ENCODE measurements around the gene HMMR.

HMMR gene

DNA sequence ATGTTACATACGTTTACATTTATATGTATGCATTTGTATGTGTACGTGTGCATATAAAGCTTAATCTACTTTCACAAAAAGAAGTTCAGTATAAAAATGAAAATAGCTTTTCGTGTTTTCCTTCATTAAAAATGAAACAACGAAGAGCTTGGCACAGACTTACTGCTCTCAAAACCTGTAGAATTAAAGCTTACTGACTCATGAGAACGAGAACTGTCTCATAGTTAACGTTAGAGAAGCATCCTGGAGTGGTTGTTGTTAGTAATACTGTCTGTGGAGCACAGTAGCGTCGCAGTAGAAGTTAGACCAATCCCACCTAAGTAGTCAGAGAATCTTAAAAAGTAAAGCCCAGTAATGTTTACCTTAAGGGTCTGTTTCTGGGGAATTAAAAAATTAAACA lies 46.3 kb downstream of the HMMR start:
- Histone ChIP-seq H3K4me1 (ENCODE audit: control insufficient read depth, insufficient read depth, low read length, poor library complexity, severe bottlenecking) (peaks cover 5% of the 10 kb centered on the region), H3K36me3 (ENCODE audit: control insufficient read depth, insufficient read depth, low read length) (peaks cover 1% of the 10 kb centered on the region), H3K9me3 (ENCODE audit: control insufficient read depth, low read length) (no peaks in the 10 kb centered on the region), H3K4me3 (ENCODE audit: extremely low read depth, insufficient read depth, low read length, poor library complexity, severe bottlenecking) (peak overlapping the region; percentile 67), H3K27ac (ENCODE audit: low read depth, low read length, severe bottlenecking) (no peak overlapping the region)
- 20 to 44% methylated on average over 1 to 3 of the region's 8 CpGs for WGBS, 2 experiments (ENCODE audit: insufficient coverage in 2 of 2)

- Histone ChIP-seq H3K36me3 (ENCODE audit: control insufficient read depth, insufficient read depth, low read length) (peaks cover 21% of the 10 kb centered on the region), H3K9me3 (ENCODE audit: control insufficient read depth, low read length) (no peaks in the 10 kb centered on the region), H3K4me3 (ENCODE audit: extremely low read depth, insufficient read depth, low read length, poor library complexity, severe bottlenecking) (no peak overlapping the region), H3K4me1 (ENCODE audit: control insufficient read depth, insufficient read depth, low read length, poor library complexity, severe bottlenecking) (no peaks in the 10 kb centered on the region), H3K27ac (ENCODE audit: low read depth, low read length, severe bottlenecking) (no peak overlapping the region)
- 100% methylated on average over 1 of the region's 5 CpGs; no CpG with 5 or more reads in 1 of the 2 experiments for WGBS, 2 experiments (ENCODE audit: insufficient coverage in 2 of 2)
Observed at GRCh38 chr5:163508753-163509152, 48.3 kb downstream of the HMMR start.

DNA sequence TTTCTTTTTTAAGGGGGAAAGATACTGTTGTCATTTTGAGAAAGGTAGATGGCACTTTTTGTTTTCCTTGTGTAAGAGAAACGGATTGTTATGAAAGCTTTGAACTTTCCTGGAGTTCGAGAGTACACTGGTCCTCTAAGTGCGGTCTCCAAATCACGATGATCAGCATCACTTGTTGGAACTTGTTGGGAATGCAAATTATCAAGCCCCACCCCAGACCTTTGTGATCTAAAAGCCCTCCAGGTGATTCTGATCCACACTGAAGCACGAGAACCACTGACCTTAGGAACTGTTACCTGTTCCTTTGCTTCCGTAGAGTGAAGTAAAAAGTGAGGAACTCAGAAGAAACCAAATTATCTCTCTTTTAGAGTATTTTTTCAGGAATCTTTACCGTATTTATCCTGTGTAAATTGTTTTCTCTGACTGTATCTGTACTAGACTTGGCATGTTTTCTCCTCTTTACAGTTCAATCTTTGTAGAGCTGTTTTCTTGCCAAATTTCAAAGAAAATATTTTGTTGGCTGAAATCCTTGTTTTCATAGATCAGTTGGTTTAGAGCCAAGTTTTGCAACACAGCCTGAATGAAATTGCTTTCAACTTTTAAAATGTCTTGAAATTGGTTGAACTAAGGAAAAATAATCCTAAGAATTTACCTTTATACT lies 49.0 kb downstream of the HMMR start:
- no peaks in the 10 kb centered on the region for H3K4me1 ChIP-seq (ENCODE audit: control insufficient read depth, insufficient read depth, low read length, poor library complexity, severe bottlenecking)
- no peak overlapping the region for H3K4me3 ChIP-seq (ENCODE audit: extremely low read depth, insufficient read depth, low read length, poor library complexity, severe bottlenecking)
- no peak overlapping the region for H3K27ac ChIP-seq (ENCODE audit: low read depth, low read length, severe bottlenecking)
- H3K9me3 ChIP-seq (ENCODE audit: control insufficient read depth, low read length): no peaks in the 10 kb centered on the region
- 82 to 89% methylated on average over 2 to 6 of the region's 7 CpGs for WGBS, 2 experiments (ENCODE audit: insufficient coverage in 2 of 2)
- H3K36me3 ChIP-seq (ENCODE audit: control insufficient read depth, insufficient read depth, low read length): peaks cover 23% of the 10 kb centered on the region

- H3K27ac ChIP-seq (ENCODE audit: low read depth, low read length, severe bottlenecking): no peak overlapping the region
- WGBS, 2 experiments (ENCODE audit: insufficient coverage in 2 of 2): 92 to 100% methylated on average over 2 to 3 of the region's 5 CpGs
- H3K4me1 ChIP-seq (ENCODE audit: control insufficient read depth, insufficient read depth, low read length, poor library complexity, severe bottlenecking): no peaks in the 10 kb centered on the region
- H3K4me3 ChIP-seq (ENCODE audit: extremely low read depth, insufficient read depth, low read length, poor library complexity, severe bottlenecking): no peak overlapping the region
- no peaks in the 10 kb centered on the region for H3K9me3 ChIP-seq (ENCODE audit: control insufficient read depth, low read length)
- H3K36me3 ChIP-seq (ENCODE audit: control insufficient read depth, insufficient read depth, low read length): peaks cover 47% of the 10 kb centered on the region
Observed at GRCh38 chr5:163512526-163512925, 52.1 kb downstream of the HMMR start.

GRCh38 chr5:163525096-163525495 lies 64.7 kb downstream of the HMMR start:
- no CpG with 5 or more reads among the region's 1 CpG for WGBS, 2 experiments (ENCODE audit: insufficient coverage in 2 of 2)
- Histone ChIP-seq H3K36me3 (ENCODE audit: control insufficient read depth, insufficient read depth, low read length) (peaks cover 6% of the 10 kb centered on the region), H3K4me1 (ENCODE audit: control insufficient read depth, insufficient read depth, low read length, poor library complexity, severe bottlenecking) (no peaks in the 10 kb centered on the region), H3K4me3 (ENCODE audit: extremely low read depth, insufficient read depth, low read length, poor library complexity, severe bottlenecking) (no peak overlapping the region), H3K9me3 (ENCODE audit: control insufficient read depth, low read length) (no peaks in the 10 kb centered on the region), H3K27ac (ENCODE audit: low read depth, low read length, severe bottlenecking) (no peak overlapping the region)

DNA sequence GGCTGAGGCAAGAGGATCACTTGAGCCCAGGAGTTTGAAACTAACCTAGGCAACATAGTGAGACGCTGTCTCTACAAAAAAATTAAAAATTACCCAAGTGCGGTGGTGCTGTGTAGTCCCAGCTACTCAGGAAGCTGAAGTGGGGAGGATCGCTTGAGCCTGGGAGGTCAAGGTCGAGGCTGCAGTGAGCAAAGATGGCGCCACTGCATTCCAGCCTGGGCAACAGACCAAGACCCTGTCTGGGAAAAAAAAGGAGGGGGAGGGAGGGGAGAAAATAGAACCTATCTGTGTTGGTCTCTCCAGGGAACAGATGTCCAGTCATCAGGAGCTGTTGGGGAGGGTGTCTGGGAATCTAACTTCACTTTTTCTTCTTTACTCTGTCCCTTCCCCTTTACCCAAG lies 69.3 kb downstream of the HMMR start:
- H3K9me3 ChIP-seq (ENCODE audit: control insufficient read depth, low read length): no peaks in the 10 kb centered on the region
- no peaks in the 10 kb centered on the region for H3K4me1 ChIP-seq (ENCODE audit: control insufficient read depth, insufficient read depth, low read length, poor library complexity, severe bottlenecking)
- H3K27ac ChIP-seq (ENCODE audit: low read depth, low read length, severe bottlenecking): no peak overlapping the region
- no peak overlapping the region for H3K4me3 ChIP-seq (ENCODE audit: extremely low read depth, insufficient read depth, low read length, poor library complexity, severe bottlenecking)
- H3K36me3 ChIP-seq (ENCODE audit: control insufficient read depth, insufficient read depth, low read length): no peaks in the 10 kb centered on the region
- 94 to 95% methylated on average over 3 to 5 of the region's 5 CpGs for WGBS, 2 experiments (ENCODE audit: insufficient coverage in 2 of 2)

- H3K4me1 ChIP-seq (ENCODE audit: control insufficient read depth, insufficient read depth, low read length, poor library complexity, severe bottlenecking): no peaks in the 10 kb centered on the region
- H3K27ac ChIP-seq (ENCODE audit: low read depth, low read length, severe bottlenecking): no peak overlapping the region
- 64 to 83% methylated on average over 1 to 2 of the region's 3 CpGs for WGBS, 2 experiments (ENCODE audit: insufficient coverage in 2 of 2)
- no peak overlapping the region for H3K4me3 ChIP-seq (ENCODE audit: extremely low read depth, insufficient read depth, low read length, poor library complexity, severe bottlenecking)
- H3K9me3 ChIP-seq (ENCODE audit: control insufficient read depth, low read length): no peaks in the 10 kb centered on the region
- no peaks in the 10 kb centered on the region for H3K36me3 ChIP-seq (ENCODE audit: control insufficient read depth, insufficient read depth, low read length)
Observed at GRCh38 chr5:163531272-163531671, 70.8 kb downstream of the HMMR start.

DNA sequence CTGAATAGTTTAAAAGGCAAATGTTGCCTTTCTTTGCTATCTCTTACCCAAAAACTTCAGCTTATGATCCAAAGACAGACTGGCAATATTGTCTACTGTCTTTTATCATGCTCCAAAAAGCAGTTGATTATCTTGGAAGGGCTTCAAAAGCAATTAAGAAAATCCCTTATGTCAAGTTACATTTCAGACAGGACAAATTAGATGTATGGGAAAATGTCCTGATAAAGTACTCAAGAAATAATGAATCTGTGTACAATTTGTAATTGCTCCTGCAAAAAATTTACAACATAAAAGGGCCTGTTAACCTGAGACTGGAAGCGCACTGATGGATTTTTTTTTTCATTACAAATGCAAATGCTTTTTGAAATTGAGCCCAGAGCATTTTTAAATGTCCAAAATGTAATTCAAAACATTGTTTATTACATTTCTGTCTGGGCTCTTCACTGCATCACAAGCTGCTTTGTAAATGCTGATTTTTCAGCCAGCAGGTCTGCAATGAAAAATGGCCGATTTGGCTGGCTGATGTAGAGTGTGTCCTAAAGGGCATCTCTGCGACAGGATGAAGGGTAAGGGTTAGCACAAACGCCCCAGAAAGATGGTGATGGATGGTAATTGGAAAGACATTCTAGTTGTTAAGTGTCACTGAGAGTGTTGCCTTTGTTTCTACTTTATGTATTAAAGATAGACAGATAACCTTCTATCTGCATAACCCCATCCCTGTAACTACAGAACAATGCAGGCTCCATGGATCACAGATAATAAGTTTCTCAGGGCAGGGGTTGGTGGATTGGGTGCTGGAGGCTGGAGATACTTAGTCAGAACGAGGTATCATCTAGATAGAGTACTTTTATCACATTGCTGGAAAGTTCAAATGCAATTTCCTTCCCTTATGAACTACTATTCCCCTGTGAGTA lies 72.0 kb downstream of the HMMR start:
- H3K36me3 ChIP-seq (ENCODE audit: control insufficient read depth, insufficient read depth, low read length): no peaks in the 10 kb centered on the region
- H3K9me3 ChIP-seq (ENCODE audit: control insufficient read depth, low read length): no peaks in the 10 kb centered on the region
- 76 to 92% methylated on average over 2 to 3 of the region's 5 CpGs for WGBS, 2 experiments (ENCODE audit: insufficient coverage in 2 of 2)
- no peak overlapping the region for H3K27ac ChIP-seq (ENCODE audit: low read depth, low read length, severe bottlenecking)
- no peaks in the 10 kb centered on the region for H3K4me1 ChIP-seq (ENCODE audit: control insufficient read depth, insufficient read depth, low read length, poor library complexity, severe bottlenecking)
- H3K4me3 ChIP-seq (ENCODE audit: extremely low read depth, insufficient read depth, low read length, poor library complexity, severe bottlenecking): no peak overlapping the region

GRCh38 chr5:163533223-163533622 lies 72.8 kb downstream of the HMMR start:
- WGBS, 2 experiments (ENCODE audit: insufficient coverage in 2 of 2): 56 to 63% methylated on average over 2 of the region's 2 CpGs
- Histone ChIP-seq H3K36me3 (ENCODE audit: control insufficient read depth, insufficient read depth, low read length) (no peaks in the 10 kb centered on the region), H3K9me3 (ENCODE audit: control insufficient read depth, low read length) (no peaks in the 10 kb centered on the region), H3K4me3 (ENCODE audit: extremely low read depth, insufficient read depth, low read length, poor library complexity, severe bottlenecking) (no peak overlapping the region), H3K4me1 (ENCODE audit: control insufficient read depth, insufficient read depth, low read length, poor library complexity, severe bottlenecking) (no peaks in the 10 kb centered on the region), H3K27ac (ENCODE audit: low read depth, low read length, severe bottlenecking) (no peak overlapping the region)

DNA sequence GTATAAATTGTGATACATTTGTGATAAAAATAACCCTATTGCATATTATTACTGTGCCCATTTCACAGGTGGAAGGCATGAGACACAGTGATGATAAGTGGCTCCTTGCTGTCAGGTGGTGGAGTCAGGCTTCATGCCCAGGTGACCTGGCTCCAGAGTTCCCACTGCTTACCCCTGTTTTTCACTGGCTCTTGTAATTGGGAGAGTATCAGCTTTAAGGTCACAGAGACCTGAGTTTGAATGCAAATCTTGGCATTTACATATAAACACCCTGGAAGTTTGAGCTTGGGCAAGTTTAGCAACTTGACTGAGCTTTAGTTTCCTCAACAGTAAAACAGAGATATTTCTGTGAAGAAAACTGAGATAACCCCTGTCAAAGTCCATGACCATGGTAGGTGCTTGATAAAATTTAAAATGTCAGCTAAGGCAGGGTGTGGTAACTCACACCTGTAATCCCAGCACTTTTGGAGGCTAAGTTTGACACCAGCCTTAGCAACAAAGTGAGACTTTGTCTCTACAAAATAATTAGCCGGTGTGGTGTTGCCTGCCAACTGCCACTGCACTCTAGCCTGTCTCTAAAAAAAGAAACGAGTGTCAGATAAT lies 74.2 kb downstream of the HMMR start:
- WGBS, 2 experiments (ENCODE audit: insufficient coverage in 2 of 2): 100% methylated on average over 1 of the region's 2 CpGs; no CpG with 5 or more reads in 1 of the 2 experiments
- Histone ChIP-seq H3K36me3 (ENCODE audit: control insufficient read depth, insufficient read depth, low read length) (no peaks in the 10 kb centered on the region), H3K4me3 (ENCODE audit: extremely low read depth, insufficient read depth, low read length, poor library complexity, severe bottlenecking) (no peak overlapping the region), H3K27ac (ENCODE audit: low read depth, low read length, severe bottlenecking) (no peak overlapping the region), H3K9me3 (ENCODE audit: control insufficient read depth, low read length) (no peaks in the 10 kb centered on the region), H3K4me1 (ENCODE audit: control insufficient read depth, insufficient read depth, low read length, poor library complexity, severe bottlenecking) (no peaks in the 10 kb centered on the region)

All from mesodermal cell (in vitro differentiated cells).